ENCODE measurements around the gene RAN. TPM values are rescaled to one million over a fixed set of nuclear protein-coding genes. Genes with fewer than 3 reads are reported as not detected.

Gene RAN
- total RNA-seq, 1 experiment from 2014 or later = 1,193 TPM

DNA sequence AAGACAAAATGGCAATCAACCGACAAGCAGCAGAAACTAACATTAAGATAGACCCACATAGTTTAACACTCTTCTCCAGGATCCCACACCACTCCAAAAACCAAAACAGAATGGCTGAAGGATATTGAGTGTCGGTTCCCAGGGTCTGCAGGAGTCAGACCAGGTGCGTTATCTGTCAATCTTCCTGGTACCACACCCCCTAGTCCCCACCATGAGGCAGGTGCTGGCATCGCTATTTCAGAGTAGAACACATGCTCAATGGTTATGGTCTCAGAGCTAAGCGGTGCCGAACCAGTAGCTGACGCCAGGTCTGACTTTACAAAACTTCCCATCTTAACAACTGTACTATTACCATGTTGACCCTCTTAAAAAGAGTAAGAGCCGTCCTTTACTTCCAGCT is 43.0 kb upstream of the RAN start:
- no peaks in the 10 kb centered on the region for H3K36me3 ChIP-seq (ENCODE audit: control insufficient read depth, insufficient read depth, low read length)
- CTCF ChIA-PET = no interaction called here
- H3K9me3 ChIP-seq (ENCODE audit: control insufficient read depth, insufficient read depth, low read depth, low read length) = no peaks in the 10 kb centered on the region
- intact Hi-C loops (cut with micrococcal nuclease; ENCODE audit: unreplicated experiment) (no loop called here), in situ Hi-C loops (cut with HindIII; ENCODE audit: low pct_unique_long_range_greater_than_20kb, low sequenced_read_pairs) (no loop called here)
- BruUV-seq (replicated peaks) = no TSS peak
- POLR2A ChIA-PET = no interaction called here
- no peak for TF ChIP-seq TCF7L2 (IDR thresholded peaks at IDR 0.05; ENCODE audit: low read depth, low read length)
- H3K27ac ChIP-seq (ENCODE audit: low read length) = no peak overlapping the region
- DNase-seq (ENCODE audit: low read depth, low spot score) (no peak), ATAC-seq (no peak)
- no peak overlapping the region for H3K4me3 ChIP-seq (ENCODE audit: low read depth in 2 of 2, low read length in 2 of 2)
- no peaks in the 10 kb centered on the region for H3K4me1 ChIP-seq (ENCODE audit: control insufficient read depth, insufficient read depth, low read length)
- H3K27me3 ChIP-seq (ENCODE audit: control insufficient read depth, insufficient read depth, low read length) = no peaks in the 10 kb centered on the region

DNA sequence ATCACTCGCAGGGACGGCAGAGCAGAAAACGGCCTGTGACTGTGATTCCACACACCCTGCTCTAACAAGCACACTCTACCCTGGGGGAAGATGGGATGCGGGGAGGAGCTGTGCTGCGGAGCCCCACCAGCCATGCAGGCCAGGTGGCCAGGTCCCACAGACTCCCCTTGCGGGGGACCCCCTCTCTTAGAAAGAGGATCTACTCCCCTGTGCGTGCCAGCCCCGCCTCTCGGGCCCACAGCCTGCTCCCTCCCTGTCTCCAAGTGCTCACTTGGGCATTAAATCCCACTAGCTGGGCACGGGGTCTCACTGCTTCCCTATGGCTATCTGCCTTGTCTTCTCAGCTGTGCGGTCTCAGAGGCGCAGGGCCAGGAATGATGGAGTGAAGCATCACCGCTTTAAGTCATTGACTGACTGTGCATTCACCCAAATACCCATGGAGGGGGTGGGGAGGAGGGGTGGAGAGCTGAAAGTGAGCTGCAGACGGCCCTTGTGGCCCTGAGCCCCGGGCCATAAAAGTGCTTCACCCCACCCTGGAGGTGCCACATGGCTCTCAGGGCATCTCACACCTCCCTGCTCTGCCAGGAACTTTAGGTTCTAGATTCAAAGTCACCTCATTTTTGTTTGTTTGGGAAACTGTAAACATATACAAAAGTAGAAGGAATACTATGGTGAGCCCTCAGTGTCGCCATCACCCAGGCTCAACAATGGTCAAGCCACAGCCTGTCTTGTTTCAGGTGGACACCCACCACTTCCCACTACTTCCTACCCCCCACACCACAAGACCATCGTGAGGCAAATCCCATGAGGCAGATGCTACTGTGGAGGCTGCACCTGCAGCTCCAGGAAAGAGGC is 42.2 kb upstream of the RAN start:
- TF ChIP-seq SIN3A (IDR thresholded peaks at IDR 0.05; ENCODE audit: borderline replicate concordance, insufficient read depth, low read depth, low read length) (no peak), POLR2AphosphoS5 (IDR thresholded peaks at IDR 0.05; ENCODE audit: low read depth, low read length) (no peak), TCF7L2 (IDR thresholded peaks at IDR 0.05; ENCODE audit: low read depth, low read length) (no peak)
- TF ChIP-seq, protein P1, sequence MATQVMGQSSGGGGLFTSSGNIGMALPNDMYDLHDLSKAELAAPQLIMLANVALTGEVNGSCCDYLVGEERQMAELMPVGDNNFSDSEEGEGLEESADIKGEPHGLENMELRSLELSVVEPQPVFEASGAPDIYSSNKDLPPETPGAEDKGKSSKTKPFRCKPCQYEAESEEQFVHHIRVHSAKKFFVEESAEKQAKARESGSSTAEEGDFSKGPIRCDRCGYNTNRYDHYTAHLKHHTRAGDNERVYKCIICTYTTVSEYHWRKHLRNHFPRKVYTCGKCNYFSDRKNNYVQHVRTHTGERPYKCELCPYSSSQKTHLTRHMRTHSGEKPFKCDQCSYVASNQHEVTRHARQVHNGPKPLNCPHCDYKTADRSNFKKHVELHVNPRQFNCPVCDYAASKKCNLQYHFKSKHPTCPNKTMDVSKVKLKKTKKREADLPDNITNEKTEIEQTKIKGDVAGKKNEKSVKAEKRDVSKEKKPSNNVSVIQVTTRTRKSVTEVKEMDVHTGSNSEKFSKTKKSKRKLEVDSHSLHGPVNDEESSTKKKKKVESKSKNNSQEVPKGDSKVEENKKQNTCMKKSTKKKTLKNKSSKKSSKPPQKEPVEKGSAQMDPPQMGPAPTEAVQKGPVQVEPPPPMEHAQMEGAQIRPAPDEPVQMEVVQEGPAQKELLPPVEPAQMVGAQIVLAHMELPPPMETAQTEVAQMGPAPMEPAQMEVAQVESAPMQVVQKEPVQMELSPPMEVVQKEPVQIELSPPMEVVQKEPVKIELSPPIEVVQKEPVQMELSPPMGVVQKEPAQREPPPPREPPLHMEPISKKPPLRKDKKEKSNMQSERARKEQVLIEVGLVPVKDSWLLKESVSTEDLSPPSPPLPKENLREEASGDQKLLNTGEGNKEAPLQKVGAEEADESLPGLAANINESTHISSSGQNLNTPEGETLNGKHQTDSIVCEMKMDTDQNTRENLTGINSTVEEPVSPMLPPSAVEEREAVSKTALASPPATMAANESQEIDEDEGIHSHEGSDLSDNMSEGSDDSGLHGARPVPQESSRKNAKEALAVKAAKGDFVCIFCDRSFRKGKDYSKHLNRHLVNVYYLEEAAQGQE (IDR thresholded peaks at IDR 0.05; ENCODE audit: insufficient read depth in 1 of 2, low read depth in 2 of 2, low read length in 1 of 2) = no peak
- CTCF ChIA-PET = no interaction called here
- POLR2A ChIA-PET = interaction anchor here (1.0 kb wide), 1 partner anchor 9 kb away, joined by 5 read pairs; no protein-coding TSS in a partner anchor
- DNase-seq (ENCODE audit: low read depth, low spot score) (no peak), ATAC-seq (no peak)
- H3K27ac ChIP-seq (ENCODE audit: low read length) = no peak overlapping the region
- no peaks in the 10 kb centered on the region for H3K36me3 ChIP-seq (ENCODE audit: control insufficient read depth, insufficient read depth, low read length)
- H3K4me1 ChIP-seq (ENCODE audit: control insufficient read depth, insufficient read depth, low read length) = no peaks in the 10 kb centered on the region
- in situ Hi-C loops (cut with HindIII; ENCODE audit: low pct_unique_long_range_greater_than_20kb, low sequenced_read_pairs) (no loop called here), intact Hi-C loops (cut with micrococcal nuclease; ENCODE audit: unreplicated experiment) (no loop called here)
- no peak overlapping the region for H3K4me3 ChIP-seq (ENCODE audit: low read depth in 2 of 2, low read length in 2 of 2)
- BruUV-seq (replicated peaks) = no TSS peak
- no peaks in the 10 kb centered on the region for H3K27me3 ChIP-seq (ENCODE audit: control insufficient read depth, insufficient read depth, low read length)
- H3K9me3 ChIP-seq (ENCODE audit: control insufficient read depth, insufficient read depth, low read depth, low read length) = no peaks in the 10 kb centered on the region

DNA sequence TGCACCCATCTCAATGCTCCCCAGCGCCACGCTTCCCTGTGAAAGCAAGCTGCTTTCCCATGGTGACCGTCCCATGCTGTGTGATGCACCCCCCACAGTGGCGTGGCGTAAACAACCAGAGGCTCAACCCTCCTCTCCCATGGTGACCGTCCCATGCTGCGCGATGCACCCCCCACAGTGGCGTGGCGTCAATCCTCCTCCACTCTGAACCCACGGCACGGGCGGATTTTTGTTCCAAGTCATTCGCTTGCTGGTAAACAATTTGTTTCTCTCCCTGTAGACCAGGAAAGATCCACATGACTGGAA is 41.7 kb upstream of the RAN start:
- Histone ChIP-seq H3K4me3 (ENCODE audit: low read depth in 2 of 2, low read length in 2 of 2) (no peak overlapping the region), H3K4me1 (ENCODE audit: control insufficient read depth, insufficient read depth, low read length) (no peaks in the 10 kb centered on the region), H3K27me3 (ENCODE audit: control insufficient read depth, insufficient read depth, low read length) (no peaks in the 10 kb centered on the region), H3K36me3 (ENCODE audit: control insufficient read depth, insufficient read depth, low read length) (no peaks in the 10 kb centered on the region), H3K27ac (ENCODE audit: low read length) (no peak overlapping the region), H3K9me3 (ENCODE audit: control insufficient read depth, insufficient read depth, low read depth, low read length) (no peaks in the 10 kb centered on the region)
- no peak for DNase-seq (ENCODE audit: low read depth, low spot score)
- ChIA-PET POLR2A (interaction anchor here (1.0 kb wide), 1 partner anchor 9 kb away, joined by 5 read pairs; no protein-coding TSS in a partner anchor), CTCF (no interaction called here)
- in situ Hi-C loops (cut with HindIII; ENCODE audit: low pct_unique_long_range_greater_than_20kb, low sequenced_read_pairs) = no loop called here
- no TSS peak for BruUV-seq (replicated peaks)
- no peak for ATAC-seq
- TF ChIP-seq SIN3A (IDR thresholded peaks at IDR 0.05; ENCODE audit: borderline replicate concordance, insufficient read depth, low read depth, low read length) (no peak), TCF7L2 (IDR thresholded peaks at IDR 0.05; ENCODE audit: low read depth, low read length) (no peak), POLR2AphosphoS5 (IDR thresholded peaks at IDR 0.05; ENCODE audit: low read depth, low read length) (no peak)
- TF ChIP-seq, protein P2, sequence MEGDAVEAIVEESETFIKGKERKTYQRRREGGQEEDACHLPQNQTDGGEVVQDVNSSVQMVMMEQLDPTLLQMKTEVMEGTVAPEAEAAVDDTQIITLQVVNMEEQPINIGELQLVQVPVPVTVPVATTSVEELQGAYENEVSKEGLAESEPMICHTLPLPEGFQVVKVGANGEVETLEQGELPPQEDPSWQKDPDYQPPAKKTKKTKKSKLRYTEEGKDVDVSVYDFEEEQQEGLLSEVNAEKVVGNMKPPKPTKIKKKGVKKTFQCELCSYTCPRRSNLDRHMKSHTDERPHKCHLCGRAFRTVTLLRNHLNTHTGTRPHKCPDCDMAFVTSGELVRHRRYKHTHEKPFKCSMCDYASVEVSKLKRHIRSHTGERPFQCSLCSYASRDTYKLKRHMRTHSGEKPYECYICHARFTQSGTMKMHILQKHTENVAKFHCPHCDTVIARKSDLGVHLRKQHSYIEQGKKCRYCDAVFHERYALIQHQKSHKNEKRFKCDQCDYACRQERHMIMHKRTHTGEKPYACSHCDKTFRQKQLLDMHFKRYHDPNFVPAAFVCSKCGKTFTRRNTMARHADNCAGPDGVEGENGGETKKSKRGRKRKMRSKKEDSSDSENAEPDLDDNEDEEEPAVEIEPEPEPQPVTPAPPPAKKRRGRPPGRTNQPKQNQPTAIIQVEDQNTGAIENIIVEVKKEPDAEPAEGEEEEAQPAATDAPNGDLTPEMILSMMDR (IDR thresholded peaks at IDR 0.05) = no peak
- TF ChIP-seq, protein P1 (IDR thresholded peaks at IDR 0.05; ENCODE audit: insufficient read depth in 1 of 2, low read depth in 2 of 2, low read length in 1 of 2) = no peak
- intact Hi-C loops (cut with micrococcal nuclease; ENCODE audit: unreplicated experiment) = no loop called here
